Measurements from ENCODE around the gene SFMBT1. TPM values are rescaled to one million over a fixed set of nuclear protein-coding genes. Genes with fewer than 3 reads are reported as not detected.

SFMBT1 gene
- total and polyA plus RNA-seq, 2 of the 4 experiments (the other 2 are of a cell fraction) = 1.0 to 1.8 TPM

- Histone ChIP-seq H2BK15ac (ENCODE audit: low read depth, low read length) (no peak overlapping the region), H3K27me3 (ENCODE audit: control insufficient read depth, insufficient read depth, low read length) (no peaks in the 10 kb centered on the region), H2BK20ac (ENCODE audit: low read depth, low read length) (no peak overlapping the region), H3K36me3 (ENCODE audit: control insufficient read depth, insufficient read depth, low read length) (no peaks in the 10 kb centered on the region; the same call in 1 of the 2 replicates), H4K5ac (ENCODE audit: low read depth, low read length) (no peak overlapping the region), H2AK9ac (replicated peaks; ENCODE audit: low read depth, low read length, poor library complexity) (peak overlapping the region; percentile 25), H3K56ac (ENCODE audit: extremely low read depth, insufficient read depth, low read length) (no peak overlapping the region), H4K8ac (ENCODE audit: low read depth in 2 of 2, low read length in 2 of 2) (no peak overlapping the region), H2BK120ac (ENCODE audit: low read depth, low read length) (no peak overlapping the region), H3K79me1 (ENCODE audit: low read depth in 1 of 2, low read length in 2 of 2) (peaks cover 0 to 3% of the 10 kb centered on the region in 2 experiments; a peak in 1 of 4 replicates), H3K9me1 (ENCODE audit: insufficient read depth, low read length) (peaks cover 12% of the 10 kb centered on the region; the same call in 1 of the 2 replicates), H2BK5ac (ENCODE audit: low read depth, low read length, poor library complexity, severe bottlenecking) (no peak overlapping the region), H4K91ac (ENCODE audit: insufficient read depth, low read depth, low read length) (no peak overlapping the region), H3K27ac (ENCODE audit: insufficient read depth, low read length) (no peak overlapping the region), H4K20me1 (ENCODE audit: insufficient read depth, low read length) (no peaks in the 10 kb centered on the region; the same call in 1 of the 2 replicates), H3K18ac (ENCODE audit: low read depth, low read length) (no peak overlapping the region), H3K9ac (ENCODE audit: low read depth, low read length) (no peak overlapping the region), H3K14ac (replicated peaks; ENCODE audit: low read depth, low read length) (no peak overlapping the region), H2AK5ac (ENCODE audit: low read depth, low read length) (no peak overlapping the region), H3K9me3 (ENCODE audit: control insufficient read depth, insufficient read depth, low read length) (no peaks in the 10 kb centered on the region), H2AFZ (replicated peaks; ENCODE audit: low read length, poor library complexity) (no peak overlapping the region), H3K4me2 (ENCODE audit: low read depth, low read length) (no peak overlapping the region), H3K4me3 (ENCODE audit: insufficient read depth, low read depth, low read length) (no peak overlapping the region), H3K23ac (ENCODE audit: low read depth, low read length) (no peak overlapping the region), H3K4ac (ENCODE audit: low read depth, low read length) (no peak overlapping the region), H3K4me1 (ENCODE audit: control insufficient read depth, insufficient read depth, low read length) (no peaks in the 10 kb centered on the region)
- intact Hi-C loops (cut with micrococcal nuclease) = no loop called here
- BruUV-seq (replicated peaks) = no TSS peak
- CTCF ChIA-PET = no interaction called here
- TF ChIP-seq NFE2L2 (IDR thresholded peaks at IDR 0.05; ENCODE audit: low read depth, low read length) = no peak
- TF ChIP-seq FOS (IDR thresholded peaks at IDR 0.05; ENCODE audit: low read depth, low read length) = no peak
- TF ChIP-seq POLR2A (IDR thresholded peaks at IDR 0.05; ENCODE audit: low read depth, low read length) = no peak
- TF ChIP-seq BHLHE40 (IDR thresholded peaks at IDR 0.05; ENCODE audit: low read depth, low read length) = no peak
- no peak for TF ChIP-seq MAFK (IDR thresholded peaks at IDR 0.05; ENCODE audit: low read depth, low read length)
- no peak for TF ChIP-seq RCOR1 (IDR thresholded peaks at IDR 0.05; ENCODE audit: insufficient replicate concordance, low read length)
- no peak for TF ChIP-seq ELK1 (IDR thresholded peaks at IDR 0.05; ENCODE audit: borderline replicate concordance, low read depth, low read length)
- DNase-seq = no peak
- 94% methylated on average over 5 of the region's 8 CpGs; no CpG with 5 or more reads in 1 of the 2 experiments for WGBS, 2 experiments (ENCODE audit: extremely low coverage in 2 of 2, insufficient read length in 1 of 2)
- POLR2A ChIA-PET (ENCODE audit: unreplicated experiment) = no interaction called here
- dilution Hi-C loops (cut with HindIII; ENCODE audit: low sequenced_read_pairs, unreplicated experiment) = no loop called here
- no peak for ATAC-seq (ENCODE audit: low read depth)
- in situ Hi-C loops (cut with MboI; ENCODE audit: low sequenced_read_pairs) = no loop called here
Measured at GRCh38 chr3:52860424-52860768, 185.5 kb downstream of the SFMBT1 start.

Data from IMR-90 (cell line).